Tibial artery (tissue), 4 donors: Measurements from ENCODE around the gene TM2D3.

Source experiments
- DNase-seq, 2 donors: peaks; one replicate each; pipeline ENCODE4 v3.0.0-alpha.2; 2019
- H3K27ac ChIP-seq, 2 donors: fragments of 200-600 bp; sonication (generic) in 1 of 2; 1 replicate in 1 of 2; 2 replicates in 1 of 2; pipeline ENCODE4 v1.5.1; 2018 to 2019; ENCODE audit warnings: mild to moderate bottlenecking in 1 of 2
- H3K27me3 ChIP-seq, 2 donors: fragments of 200-600 bp; sonication (generic) in 1 of 2; one replicate each; pipeline versions ENCODE4 v1.5.1 to v1.6.0; 2016 to 2019
- H3K36me3 ChIP-seq, 3 donors: fragments of 200-600 bp; sonication (generic) in 2 of 3; one replicate each; pipeline ENCODE4 v1.5.1; 2016 to 2019; ENCODE audit warnings: mild to moderate bottlenecking in 2 of 3
- H3K4me1 ChIP-seq, 4 donors: fragments of 200-600 bp; sonication (generic) in 2 of 4; 1 replicate in 3 of 4; 2 replicates in 1 of 4; pipeline ENCODE4 v1.5.1; 2016 to 2019
- H3K4me3 ChIP-seq, 2 donors: fragments of 200-600 bp; sonication (generic) in 1 of 2; 1 replicate in 1 of 2; 2 replicates in 1 of 2; pipeline ENCODE4 v1.5.1; 2018 to 2019; ENCODE audit warnings: mild to moderate bottlenecking in 2 of 2
- H3K9me3 ChIP-seq, 3 donors: fragments of 200-600 bp; sonication (generic) in 1 of 3; one replicate each; pipeline ENCODE4 v1.5.1; 2016 to 2019
- intact Hi-C: fragments of 100-400 bp; cut with DNase I; formaldehyde crosslinking; loops from one replicate; pipeline ENCODE4 v1.15.0; 2023; ENCODE audit warnings: low total_unique reads
- TF ChIP-seq, protein P1 (sequence below), 2 experiments: fragments of 200-600 bp in 1 of 2; fragments of 450-650 bp in 1 of 2; IDR thresholded peaks; one replicate each; pipeline ENCODE4 v1.5.1; 2017 to 2019; ENCODE audit warnings: antibody characterized with exemption in 2 of 2, mild to moderate bottlenecking in 1 of 2, moderate library complexity in 1 of 2

TM2D3 gene

DNA sequence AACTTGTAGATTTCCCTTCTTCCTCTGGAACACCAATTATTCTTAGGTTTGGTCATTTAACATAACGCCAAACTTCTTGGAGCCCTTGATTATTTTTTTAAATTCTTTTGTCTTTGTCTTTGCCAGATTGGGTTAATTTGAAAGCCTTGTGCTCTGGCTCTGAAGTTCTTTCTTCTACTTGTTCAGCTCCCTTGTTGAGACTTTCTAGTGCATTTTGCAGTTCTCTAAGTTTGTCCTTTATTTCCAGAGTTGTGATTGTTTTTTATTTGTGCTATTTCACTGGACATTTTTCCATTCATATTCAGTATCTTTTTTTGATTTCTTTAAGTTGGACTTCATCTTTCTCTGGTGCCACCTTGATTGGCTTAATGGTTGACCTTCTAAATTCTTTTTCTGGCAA is 55.5 kb downstream of the TM2D3 start:
- intact Hi-C loops: no loop called here
- H3K27me3 ChIP-seq: peaks cover 0 to 6% of the 10 kb centered on the region in 2 donors
- peaks cover 0 to 10% (median 0%) of the 10 kb centered on the region in 3 donors for H3K9me3 ChIP-seq
- no peak for DNase-seq
- TF ChIP-seq, protein P1, sequence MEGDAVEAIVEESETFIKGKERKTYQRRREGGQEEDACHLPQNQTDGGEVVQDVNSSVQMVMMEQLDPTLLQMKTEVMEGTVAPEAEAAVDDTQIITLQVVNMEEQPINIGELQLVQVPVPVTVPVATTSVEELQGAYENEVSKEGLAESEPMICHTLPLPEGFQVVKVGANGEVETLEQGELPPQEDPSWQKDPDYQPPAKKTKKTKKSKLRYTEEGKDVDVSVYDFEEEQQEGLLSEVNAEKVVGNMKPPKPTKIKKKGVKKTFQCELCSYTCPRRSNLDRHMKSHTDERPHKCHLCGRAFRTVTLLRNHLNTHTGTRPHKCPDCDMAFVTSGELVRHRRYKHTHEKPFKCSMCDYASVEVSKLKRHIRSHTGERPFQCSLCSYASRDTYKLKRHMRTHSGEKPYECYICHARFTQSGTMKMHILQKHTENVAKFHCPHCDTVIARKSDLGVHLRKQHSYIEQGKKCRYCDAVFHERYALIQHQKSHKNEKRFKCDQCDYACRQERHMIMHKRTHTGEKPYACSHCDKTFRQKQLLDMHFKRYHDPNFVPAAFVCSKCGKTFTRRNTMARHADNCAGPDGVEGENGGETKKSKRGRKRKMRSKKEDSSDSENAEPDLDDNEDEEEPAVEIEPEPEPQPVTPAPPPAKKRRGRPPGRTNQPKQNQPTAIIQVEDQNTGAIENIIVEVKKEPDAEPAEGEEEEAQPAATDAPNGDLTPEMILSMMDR (IDR thresholded peaks at IDR 0.05): no peak
- no peak overlapping the region for H3K27ac ChIP-seq
- H3K4me3 ChIP-seq: no peak overlapping the region
- H3K4me1 ChIP-seq: no peaks in the 10 kb centered on the region
- no peaks in the 10 kb centered on the region for H3K36me3 ChIP-seq
